ENCODE measurements around the gene FUZ.

FUZ gene

DNA sequence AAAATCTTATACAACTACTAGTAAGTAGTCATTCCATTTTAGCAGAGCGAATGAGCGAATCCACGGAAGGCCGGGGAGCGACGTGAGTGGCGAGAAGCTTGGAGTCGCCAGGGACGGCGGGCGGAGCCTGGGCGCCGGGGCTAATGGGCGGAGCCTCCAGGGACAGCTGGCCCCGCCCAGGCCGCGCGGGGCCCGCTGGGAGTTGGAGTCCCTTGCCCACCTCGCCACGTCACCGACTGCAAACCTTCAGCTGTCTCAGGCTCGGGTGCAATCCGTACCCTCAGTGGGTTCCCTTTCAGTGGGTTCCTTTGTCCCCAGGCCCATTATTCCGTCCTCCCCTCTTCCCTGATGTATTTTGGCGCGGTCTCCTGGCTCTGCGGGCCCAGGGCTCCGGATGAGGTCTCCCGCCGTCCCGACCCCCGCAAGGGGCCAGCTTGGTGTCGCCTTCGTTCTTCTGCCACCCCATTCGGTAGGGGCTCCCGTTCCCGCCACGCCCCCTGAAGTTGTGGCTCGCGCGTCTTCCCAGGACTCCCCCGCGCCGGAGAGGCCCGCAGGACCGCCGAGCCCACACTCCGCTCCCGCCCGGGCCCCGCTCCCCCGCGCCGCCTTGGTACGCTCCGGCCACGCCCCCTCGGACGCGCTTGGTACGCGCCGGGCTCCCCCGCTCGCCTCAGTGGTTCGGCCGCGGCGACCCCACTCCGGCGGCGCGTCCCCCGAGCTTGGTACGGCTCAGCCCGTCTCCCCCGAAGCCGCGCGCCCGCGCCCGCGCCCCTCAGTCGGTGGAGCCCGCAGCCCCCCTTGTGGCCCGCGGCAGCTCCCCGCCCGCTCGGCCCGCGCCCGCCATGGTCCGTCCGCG is 37.6 kb upstream of the FUZ start, which contains the start of gene PTOV1:
Gene PTOV1 (plus strand): TSS at position 673 of the 856 bp plus-strand sequence.
- peak; percentile 94 for DNase-seq

DNA sequence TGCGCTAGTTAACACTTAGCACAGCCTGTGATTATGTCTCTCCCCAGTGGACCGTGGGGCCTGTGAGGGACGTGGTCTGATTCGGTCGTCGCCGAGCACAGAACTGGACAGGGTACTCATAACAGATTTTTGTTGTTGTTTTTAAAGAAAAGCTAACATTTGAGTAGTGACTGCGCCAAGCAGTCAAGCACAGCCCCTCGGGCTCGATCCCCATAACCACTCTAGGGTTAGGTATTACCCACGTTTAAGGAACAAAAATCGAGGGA is 37.1 kb upstream of the FUZ start:
- no peak for DNase-seq

DNA sequence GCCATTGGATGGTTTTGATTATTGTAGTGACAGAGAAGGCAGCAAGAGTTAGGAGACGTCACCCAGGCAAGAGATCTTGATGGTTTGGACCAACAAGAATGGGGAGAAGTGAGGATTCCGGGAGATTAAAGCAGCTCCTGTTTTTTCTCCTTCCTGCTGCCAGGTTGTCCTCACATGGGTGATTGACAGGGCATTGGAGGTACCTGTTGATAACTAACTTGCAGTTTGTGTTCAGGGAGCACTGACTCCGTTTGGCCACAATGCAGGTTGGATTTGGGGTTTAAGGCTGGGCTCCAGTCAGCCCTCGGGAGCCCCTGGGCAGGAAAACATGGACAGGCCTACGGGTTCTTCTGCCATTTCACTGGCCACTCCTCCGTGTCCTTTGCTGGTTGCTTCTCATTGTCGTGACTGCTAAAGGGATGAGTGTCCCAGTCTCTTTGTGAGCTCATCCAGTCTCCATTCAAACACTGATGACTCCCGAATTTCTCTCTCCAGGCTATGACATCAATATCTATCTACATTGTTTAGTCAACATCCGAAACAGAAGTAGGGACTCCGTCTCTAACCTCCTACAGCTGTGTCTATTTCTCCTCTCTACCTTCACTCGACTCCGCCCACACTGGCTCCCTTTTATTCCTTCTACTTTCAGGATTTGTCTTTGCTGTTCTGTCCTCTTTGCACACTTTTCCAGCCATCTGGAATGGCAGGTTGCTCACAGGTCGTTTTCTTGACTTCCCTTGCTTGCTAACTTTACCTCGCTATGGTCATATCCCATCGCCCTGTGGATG is 36.5 kb upstream of the FUZ start:
- no peak for DNase-seq

DNA sequence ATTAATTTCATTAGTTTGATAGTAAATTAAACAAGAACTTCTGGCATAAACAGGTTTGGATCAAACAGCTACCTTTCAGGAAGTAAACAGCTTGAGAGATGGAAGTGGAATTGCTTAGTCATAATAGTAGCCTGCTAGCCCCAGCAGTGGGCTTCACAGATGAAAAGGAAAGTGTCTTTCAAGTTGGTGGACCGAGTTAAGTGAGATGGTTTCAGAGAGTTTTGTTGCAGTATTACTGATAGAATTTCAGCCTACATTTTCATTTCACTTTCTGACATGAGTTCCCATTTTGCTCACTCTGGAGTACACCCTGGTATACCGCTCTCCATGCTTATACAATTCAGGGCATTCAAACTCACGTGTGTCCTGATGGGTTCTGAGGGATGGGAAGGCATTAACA is 35.8 kb upstream of the FUZ start:
- DNase-seq: no peak

DNA sequence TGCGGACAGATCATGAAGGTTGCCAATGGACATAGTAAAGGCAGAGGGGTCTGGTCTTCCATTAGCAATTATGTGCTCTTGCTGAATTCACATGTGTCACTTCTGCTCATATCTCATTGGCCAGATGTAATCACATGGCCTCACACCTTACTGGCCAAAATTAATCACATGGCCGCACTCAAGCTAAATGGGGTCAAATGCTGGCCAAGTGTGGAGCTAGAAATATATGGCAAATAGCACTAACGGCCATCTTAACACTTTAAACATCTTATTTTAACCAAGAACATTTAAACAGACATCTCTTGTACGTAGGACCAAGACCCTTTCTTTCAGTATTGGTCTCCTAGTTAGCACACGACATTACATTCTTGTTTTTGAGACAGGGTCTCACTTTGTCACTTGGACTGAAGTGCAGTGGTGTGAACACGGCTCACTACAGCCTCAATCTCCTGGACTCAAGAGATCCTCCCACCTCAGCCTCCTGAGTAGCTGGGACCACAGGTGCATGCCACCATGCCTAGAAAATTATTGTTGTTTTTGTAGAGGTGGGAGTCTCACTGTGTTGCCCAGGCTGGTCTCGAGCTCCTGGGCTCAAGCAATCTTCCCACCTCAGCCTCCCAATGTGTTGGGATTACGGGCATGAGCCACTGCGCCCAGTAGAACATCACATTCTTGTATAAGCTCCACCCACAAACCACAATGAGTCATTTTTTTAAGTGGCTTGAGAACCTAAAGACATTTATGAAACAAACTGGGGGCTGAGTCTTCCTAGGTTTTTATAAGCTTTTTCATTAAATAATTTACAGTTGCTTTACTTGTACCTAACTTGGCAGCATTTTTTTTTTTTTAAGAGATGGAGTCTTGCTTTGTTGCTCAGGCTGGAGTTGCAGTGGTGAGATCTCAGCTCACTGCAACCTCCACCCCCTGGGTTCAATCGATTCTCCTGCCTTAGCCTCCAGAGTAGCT is 34.9 kb upstream of the FUZ start:
- DNase-seq: no peak

DNA sequence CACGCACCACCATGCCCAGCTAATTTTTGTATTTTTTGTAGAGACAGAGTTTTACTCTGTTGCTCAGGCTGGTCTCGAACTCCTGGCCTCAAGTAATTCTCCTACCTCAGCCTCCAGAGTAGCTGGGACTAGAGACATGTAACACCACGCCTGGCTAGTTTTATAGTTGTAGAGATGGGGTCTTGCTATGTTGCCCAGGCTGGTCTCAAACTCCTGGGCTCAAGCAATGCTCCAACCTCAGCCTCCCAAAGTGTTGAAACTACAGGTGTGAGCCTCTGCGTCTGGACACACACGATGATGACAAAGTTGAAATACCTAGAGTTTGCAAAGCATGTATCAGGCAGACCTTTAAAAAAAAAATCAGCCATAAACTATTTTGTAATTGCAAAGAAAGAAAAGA is 33.3 kb upstream of the FUZ start:
- no peak for DNase-seq

DNA sequence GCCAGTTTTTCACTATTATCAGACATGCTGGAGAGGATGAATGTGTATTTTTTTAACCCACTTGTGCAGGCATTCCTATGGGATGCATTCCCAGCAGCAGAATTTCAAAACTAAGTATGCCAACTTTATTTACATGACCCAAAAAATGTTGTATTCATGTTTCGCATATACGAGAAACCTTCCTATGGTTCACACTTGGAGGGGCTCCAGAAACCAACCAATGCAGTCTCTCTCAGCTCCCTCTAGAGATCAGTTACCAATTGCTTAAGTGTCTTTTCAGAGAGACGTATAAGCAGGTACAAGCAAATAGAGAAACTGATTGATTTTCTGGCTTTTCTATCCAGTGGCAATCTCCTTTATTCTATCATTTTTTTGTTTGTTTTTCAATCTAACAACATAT is 32.3 kb upstream of the FUZ start:
- DNase-seq: no peak

DNA sequence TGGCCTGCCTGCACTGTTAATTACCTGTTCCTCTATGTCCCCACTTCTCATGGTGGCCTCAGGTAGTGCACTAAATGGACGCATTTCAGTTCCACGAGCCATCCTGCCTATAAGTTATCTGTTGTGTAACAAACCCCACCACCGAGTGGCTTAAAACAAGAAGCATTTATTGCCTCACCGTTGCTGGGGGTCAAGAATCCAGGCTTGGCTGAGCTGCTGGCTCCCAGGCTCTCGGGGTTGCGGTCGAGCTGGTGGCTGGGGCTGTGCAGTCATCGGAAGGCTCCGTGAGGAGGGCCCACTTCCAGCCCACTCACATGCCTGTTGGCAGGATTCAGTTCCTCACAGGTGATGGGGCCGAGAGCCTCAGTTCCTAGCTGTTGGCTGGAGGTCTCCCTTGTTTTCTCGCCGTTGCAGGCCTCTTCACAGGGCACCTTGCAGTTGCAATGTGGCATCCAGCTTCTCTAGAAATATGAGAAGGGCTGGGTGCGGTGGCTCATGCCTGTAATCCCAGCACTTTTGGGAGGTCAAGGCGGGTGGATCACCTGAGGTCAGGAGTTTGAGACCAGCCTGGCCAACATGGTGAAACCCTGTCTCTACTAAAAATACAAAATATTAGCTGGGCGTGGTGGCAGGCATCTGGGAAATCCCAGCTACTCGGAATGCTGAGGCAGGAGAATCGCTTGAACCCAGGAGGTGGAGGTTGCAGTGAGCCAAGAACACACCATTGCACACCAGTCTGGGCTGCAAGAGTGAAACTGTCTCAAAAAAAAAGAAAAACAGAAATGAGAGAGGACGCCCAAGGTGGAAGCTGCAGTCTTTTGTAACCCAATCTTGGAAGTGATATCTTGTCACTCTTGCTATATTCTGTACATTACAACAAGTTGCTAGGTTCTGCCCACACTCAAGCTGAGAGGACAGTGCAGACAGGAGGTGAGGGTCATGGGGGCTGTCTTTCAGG is 31.3 kb upstream of the FUZ start:
- no peak for DNase-seq

DNA sequence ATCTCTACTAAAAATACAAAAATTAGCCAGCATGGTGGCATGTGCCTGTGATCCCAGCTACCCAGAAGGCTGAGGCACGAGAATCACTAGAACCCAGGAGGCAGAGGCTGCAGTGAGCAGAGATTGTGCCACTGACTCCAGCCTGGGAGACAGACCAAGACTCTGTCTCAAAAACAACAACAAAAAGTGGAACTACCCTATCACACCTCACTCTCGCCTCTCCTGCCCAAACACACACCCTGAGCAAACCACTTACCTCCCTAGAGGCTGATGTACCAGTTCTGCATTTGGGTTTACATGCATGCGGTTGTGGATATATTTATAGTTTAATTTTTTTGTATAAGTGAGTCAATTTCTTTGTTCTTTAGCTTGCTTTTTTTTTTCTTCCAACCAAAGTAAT is 30.2 kb upstream of the FUZ start:
- DNase-seq: no peak

DNA sequence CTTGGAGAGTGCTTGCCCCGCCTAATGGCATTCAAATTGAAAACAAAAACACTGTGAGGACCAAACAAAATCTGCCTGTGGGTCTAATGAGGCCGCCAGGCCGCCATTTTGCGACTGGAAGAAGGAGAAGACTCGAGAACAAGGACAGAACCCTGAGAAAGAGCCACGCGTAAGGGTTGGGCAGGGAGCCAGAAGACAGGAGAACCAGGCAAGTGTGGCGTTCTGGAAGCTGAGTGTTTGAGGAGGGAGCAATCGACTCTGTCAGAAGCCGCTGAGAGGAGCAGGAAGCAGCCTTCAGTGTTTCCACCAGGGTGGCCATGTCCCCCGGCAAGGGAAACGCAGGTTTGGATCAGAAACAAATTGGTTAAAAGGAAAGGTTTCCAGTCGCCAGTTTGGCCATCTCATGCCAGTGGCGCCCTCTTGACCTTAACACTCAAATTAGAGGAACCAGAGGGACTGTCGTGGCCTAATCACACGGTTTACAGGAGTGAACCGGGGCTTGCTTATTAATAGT is 27.7 kb upstream of the FUZ start:
- DNase-seq: no peak

DNA sequence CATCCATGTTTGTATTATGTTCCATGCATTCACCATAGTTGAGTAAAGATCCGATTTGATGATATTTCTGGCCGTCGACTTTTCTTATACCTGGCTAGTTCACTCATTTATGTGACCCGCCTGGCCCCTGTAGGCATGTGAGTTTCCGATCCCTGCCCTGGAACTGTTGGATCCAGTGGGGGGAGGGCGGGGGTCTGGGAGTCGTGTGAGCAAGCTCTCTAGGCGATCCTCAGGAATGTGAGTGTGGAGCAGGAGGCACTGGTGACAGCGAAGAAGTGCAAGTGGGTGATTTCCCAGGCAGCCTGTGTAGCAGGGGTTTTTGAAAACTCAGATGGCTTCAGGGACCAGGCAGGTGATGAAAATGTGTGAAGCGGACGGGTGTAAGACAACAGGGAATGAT is 27.2 kb upstream of the FUZ start:
- DNase-seq: no peak

DNA sequence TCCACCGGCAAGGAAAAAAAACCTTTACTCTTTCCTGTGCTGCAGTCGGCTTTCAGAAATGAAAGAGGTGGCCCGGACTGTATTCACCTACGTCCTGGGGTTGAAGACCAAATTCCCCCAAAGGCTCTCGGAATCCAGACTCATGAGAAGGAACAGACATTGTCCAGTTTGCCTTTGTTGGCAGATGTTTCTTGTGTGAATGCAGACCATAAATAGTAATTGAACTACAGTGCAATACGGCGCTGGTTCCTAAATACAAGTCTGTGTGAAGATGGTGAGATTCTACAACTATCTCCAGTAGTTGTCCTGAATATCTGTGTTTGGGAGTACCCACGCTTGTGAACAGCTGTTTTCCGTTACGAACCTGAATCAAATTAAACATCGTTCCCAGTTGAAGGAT is 26.6 kb upstream of the FUZ start:
- DNase-seq: no peak

DNA sequence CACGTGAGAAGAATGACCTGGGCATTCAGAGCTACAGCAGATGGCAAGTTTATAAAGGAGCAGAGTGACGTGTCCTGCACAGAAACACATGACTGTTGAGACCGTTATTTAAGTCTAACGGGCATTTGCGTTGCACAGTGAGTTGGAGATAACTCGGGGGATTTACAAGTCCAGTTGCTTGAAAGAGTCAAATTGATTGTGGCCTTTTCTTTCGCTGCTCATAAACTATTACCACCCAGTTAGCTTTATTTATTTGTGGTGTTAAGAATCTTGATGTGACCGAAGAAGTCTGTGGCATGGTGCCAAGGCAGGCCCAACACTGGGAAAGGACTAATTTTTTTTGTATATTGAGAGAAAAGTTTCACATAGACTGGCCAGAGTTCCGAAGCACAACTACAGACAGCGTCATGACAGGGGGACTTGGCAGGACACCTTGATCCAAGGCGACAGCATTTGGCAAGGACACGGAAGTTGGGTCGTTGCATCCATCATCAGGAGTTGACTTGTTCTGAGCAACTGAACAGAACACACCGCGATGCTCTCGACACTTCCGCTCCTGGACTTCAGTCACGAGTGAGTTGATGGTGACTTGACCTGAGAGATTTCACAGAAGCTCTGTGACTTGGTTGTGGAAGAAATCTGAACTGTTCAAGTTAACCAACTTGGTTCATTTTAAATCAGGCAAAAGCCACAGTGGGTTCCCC is 25.9 kb upstream of the FUZ start:
- DNase-seq: no peak

DNA sequence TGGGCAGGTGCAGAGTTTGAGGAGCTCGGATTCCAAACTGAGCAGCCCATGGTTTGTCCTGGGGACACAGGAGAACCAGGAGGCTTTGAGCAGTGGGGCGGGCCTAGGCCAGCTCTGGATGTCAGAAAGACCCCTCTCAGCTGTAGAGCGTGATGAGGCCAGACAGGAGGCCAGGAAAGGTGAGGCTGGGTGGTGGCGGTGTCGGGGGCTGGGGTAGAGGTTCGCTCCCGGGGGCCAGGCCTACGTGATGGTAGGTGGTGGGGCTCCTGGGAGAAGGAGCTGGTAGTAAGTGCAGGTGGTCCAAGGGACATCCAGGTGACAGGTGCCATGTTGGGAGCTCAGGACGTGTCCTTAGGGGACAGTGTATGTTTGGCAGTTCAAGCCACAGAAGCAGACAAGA is 24.3 kb upstream of the FUZ start:
- DNase-seq: no peak

DNA sequence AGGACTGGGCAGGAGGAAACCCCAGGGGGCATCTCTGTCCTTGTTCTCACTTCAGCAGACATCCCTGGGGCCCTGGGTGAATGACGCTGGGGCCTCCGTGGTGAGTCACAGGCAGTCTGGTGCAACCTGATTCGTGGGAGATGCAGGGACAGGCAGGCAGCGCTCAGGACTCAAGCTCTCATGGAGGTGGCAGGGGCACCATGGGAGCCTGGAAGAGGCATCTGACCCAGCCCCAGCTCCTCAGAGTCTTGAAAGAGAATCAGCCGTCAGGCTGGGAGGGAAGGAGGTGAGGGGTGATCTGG is 23.9 kb upstream of the FUZ start:
- no peak for DNase-seq

DNA sequence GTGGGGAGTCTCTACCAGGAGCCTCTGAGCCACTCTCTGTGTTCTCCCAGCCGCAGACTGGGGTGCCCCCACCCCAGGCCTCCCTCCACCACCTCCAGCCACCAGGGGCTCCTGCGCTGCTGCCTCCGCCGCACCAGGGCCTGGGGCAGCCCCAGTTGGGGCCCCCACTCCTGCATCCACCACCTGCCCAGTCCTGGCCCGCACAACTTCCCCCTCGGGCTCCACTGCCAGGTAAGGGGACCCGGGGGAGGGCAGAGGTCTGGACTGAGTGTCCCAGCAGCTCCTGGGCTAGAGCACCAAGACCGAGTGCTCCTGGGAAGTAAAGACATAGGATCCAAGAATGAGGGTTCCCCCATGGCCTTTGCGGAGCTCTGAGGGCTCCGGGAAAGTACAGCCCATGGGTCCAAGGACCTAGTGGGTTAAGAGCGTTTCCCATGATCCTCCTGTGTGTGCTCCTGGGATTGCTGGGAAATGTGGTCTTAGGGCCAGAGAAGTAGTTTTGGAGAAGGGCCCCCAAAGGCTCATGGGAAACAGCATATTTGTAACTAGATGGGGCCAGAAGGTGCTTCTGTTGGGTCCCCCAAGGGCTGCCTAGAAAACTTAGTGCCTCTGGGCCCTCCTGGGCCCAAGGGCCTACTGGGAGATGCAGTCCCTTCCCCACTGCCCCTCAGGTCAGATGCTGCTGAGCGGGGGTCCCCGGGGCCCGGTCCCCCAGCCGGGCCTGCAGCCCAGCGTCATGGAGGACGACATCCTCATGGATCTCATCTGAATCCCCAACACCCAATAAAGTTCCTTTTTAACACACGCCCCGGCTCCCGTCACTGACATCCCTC is 23.3 kb upstream of the FUZ start:
- DNase-seq: no peak

DNA sequence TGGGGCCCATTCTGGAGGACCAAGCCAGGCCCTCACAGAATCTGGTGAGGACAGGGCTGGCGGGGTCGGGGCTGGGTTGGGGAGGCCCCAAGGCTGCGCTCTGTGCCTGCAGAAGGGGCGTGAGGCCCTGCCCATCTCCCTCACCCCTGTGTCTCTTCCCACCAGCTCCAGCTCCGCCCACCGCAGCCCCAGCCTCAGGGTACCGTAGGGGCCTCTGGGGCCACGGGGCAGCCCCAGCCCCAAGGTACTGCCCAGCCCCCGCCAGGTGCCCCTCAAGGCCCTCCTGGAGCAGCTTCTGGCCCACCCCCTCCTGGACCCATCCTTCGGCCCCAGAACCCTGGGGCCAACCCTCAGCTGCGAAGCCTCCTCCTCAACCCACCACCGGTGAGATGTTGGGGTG is 22.5 kb upstream of the FUZ start:
- no peak for DNase-seq

DNA sequence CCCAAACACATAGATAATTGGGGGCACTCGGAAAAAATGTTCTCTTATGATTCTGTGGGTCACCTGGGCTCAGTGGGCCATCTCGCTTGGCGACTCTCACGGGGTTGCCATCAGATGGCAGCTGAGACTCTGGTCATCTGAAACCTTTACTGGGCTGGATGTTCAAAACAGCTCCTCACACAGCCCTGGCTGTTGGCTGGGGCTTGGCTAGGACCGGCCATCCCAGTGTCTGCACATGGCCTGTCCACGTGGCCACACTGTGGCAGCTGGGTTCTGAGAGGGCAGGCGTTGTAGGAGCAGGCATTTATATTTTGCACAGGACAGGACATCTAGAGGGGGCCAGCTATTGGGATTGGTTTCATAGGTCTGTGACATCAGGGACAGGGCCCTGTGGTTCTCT is 20.5 kb upstream of the FUZ start:
- DNase-seq: no peak

DNA sequence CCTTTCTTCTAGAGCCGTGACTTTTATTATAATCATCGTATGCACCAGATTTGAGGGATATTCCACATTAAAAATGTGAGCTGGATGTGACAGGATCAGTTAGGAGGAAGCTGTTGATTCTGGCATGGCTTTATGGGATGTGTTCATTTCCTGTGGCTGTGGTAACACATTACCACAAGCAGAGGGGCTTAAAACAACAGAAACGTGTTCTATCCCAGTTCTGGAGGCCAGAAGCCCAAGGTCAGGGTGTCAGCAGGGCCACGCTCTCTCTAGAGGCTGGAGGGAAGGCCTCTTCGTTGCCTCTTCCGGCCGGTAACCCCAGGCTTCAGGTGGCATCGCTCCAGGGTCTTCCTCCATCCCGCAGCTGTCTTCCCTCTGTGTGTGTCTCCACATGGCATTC is 19.5 kb upstream of the FUZ start:
- no peak for DNase-seq

DNA sequence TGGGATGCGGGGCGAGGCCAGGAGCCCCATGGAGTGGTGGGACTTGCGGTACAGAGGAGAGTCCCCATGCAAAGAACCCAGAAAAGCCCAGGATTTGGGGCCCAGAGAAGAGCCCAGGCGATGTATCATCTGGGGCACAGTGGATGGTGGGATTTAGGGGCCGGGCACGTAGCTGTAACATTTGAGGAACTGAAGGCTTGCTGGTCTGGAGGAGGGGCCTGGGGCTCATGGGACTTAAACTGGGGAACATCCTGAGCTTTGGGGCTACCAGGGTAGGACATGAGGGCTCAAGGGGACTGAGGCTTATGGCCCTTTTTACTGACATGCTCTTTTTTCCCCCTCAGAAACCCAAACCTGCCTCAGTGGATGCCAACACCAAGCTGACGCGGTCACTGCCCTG is 18.5 kb upstream of the FUZ start:
- no peak for DNase-seq

DNA sequence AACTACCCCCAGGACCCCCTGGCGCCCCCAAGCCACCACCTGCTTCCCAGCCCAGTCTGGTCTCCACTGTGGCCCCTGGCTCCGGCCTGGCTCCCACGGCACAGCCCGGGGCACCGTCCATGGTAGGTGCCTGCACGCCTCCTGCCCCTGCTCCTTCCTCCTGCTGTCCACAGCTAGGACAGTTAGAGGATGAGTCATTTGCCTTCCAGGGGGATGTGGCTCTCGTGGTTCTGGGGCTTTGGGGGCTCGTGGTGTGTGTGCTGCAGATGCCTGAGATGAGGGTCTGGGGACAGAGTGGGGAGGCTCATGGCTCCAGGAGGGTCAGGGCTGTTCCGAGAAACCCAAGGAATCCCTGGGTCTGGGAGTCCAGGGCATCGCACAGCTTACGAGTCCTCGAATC is 17.7 kb upstream of the FUZ start:
- no peak for DNase-seq
